ENCODE data around the gene MEAK7.

- TF ChIP-seq POLR2AphosphoS5 (IDR thresholded peaks at IDR 0.05) (no peak), EP300 (IDR thresholded peaks at IDR 0.05; ENCODE audit: low read depth) (no peak), CTCF (IDR thresholded peaks at IDR 0.05) (no peak)
These were observed 7.5 kb downstream of the MEAK7 start for GRCh38 chr16:84496991-84497390.

Data from transverse colon (tissue), 4 donors.